IPS-NIHi7 (cell line): Measurements from ENCODE around the gene OR9Q2.
"Not testable (repeated sequence)": the region's sequence is repeated elsewhere in the genome, so short reads cannot be mapped to it uniquely, and the experiment has no call there.

ENCODE experiments used
- DNase-seq: peaks from one replicate; pipeline ENCODE4 v3.0.0; 2012; ENCODE audit warnings: mixed read lengths; ENCODE audit errors: extremely low spot score

The OR9Q2 gene, protein sequence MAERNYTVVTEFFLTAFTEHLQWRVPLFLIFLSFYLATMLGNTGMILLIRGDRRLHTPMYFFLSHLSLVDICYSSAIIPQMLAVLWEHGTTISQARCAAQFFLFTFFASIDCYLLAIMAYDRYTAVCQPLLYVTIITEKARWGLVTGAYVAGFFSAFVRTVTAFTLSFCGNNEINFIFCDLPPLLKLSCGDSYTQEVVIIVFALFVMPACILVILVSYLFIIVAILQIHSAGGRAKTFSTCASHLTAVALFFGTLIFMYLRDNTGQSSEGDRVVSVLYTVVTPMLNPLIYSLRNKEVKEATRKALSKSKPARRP

GRCh38 chr11:58188770-58189169 lies at the start of gene OR9Q2:
TSS of gene OR9Q2 (plus strand) at chr11:58189070. CDS start at chr11:58190491, 1,421 bp downstream.
- no peak for DNase-seq

DNA sequence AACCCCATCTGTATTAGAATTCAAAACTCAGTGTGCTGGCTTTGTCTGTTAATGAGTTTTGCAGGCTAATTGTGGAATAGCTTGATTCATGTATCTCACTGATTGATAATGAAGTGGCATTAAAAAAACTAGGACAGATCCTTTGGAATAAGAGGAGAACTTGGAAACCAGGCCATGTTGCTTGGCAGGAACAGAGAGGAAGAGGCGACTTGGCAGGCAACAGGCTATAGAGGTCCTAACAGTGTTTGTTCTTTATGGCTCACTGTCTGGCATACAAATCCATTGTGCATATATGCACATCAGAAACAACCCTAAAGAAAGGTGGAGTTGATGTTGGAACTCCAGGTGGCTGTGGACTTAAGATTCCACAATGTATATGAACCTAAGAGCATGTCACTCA lies 46.1 kb upstream of the OR9Q2 start:
- DNase-seq = no peak

GRCh38 chr11:58152781-58153180 lies 36.1 kb upstream of the OR9Q2 start:
- DNase-seq = no peak

DNA sequence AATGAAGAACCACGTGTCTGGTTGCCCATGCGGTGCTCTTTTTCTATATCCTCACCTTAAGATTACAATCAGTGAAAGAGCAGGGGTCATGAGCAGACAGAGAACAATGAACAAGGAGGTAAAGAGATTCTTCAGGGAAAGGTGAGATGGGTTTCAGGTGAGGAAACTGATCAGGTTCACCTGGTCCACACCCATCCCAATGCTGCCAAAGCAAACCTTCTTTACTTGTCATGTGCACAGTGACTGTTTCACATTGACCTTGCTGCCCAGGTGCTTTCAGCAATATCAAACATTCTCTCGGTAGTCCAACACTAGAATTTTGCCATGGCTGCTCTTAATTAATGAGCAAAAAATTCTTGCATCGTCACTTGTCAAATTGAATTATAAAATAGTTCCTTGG lies 24.5 kb upstream of the OR9Q2 start:
- DNase-seq = no peak

DNA sequence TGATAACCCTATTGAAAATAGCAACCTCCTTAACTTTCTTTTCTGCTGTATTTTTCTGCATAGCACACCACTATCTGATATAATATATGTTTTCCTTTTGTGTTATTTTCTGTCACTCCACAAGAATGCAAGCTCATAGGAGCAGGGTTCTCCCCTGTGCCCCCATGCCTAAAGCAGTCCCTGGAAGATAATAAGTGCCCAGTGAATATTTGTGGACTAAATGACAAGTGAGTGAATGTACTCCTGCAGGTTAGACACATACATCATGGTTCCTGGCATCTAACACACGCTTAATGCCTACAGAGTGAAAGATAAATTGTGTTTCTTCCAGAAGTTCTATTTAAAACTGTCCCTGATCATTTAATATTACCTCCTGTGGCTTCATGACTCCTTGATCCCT lies 23.9 kb upstream of the OR9Q2 start:
- no peak for DNase-seq

DNA sequence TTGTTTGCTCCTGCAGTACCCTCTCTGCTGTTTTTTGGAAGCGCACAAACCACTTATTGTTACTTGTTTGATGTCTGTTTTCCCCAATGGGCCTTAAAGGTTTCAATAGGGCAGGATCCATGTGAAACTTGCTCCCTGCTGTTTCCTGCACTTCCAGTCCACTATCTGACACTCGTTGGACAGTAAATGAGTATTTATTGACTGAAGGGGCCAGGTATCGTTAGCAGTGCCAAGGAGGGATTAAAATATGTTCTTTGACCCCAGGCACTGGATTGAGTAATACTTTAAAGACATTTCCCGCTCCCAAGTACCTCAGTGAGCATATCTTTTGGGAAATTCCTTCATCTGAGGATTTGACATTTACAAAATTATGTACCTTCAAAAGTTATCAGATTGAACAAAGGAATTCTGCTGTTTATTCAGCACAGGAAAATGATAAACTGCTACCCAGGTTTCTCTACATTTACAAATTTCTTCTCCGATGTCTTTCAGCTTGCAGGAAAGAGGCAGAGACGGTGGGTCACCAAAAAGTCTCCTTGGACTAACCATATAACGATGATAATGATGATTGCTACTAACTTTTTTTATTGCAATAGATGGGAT lies 23.3 kb upstream of the OR9Q2 start:
- DNase-seq = no peak

GRCh38 chr11:58177409-58178054 lies 11.3 kb upstream of the OR9Q2 start:
- DNase-seq = no peak

- no peak for DNase-seq
Measured at GRCh38 chr11:58178444-58178843, 10.4 kb upstream of the OR9Q2 start.

DNA sequence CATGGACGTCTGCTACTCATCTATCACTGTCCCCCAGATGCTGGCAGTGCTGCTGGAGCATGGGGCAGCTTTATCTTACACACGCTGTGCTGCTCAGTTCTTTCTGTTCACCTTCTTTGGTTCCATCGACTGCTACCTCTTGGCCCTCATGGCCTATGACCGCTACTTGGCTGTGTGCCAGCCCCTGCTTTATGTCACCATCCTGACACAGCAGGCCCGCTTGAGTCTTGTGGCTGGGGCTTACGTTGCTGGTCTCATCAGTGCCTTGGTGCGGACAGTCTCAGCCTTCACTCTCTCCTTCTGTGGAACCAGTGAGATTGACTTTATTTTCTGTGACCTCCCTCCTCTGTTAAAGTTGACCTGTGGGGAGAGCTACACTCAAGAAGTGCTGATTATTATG lies 9.2 kb upstream of the OR9Q2 start:
- no peak for DNase-seq

- DNase-seq = no peak
Measured at GRCh38 chr11:58186938-58187337, 1.9 kb upstream of the OR9Q2 start.

GRCh38 chr11:58192229-58192628 lies 3.4 kb downstream of the OR9Q2 start:
- no peak for DNase-seq

DNA sequence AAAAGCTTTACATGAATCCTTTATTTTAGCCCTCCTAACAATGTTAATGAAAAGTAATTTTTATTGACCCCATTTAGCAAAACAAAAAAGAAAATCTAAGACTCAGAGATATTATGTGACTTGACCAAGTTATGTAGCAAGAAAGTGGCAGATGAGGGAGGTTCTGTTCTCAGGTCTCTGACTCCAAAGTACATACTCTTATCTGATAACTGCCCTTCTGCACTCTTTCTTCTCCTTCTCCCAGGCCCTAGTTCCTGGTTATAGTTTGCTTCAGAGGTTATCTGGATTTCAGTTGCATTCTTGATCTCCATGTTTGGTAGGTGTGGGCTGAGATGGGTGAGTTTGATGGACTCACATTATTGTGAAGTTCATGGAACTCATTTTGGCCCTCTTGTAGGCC lies 4.5 kb downstream of the OR9Q2 start:
- no peak for DNase-seq

DNA sequence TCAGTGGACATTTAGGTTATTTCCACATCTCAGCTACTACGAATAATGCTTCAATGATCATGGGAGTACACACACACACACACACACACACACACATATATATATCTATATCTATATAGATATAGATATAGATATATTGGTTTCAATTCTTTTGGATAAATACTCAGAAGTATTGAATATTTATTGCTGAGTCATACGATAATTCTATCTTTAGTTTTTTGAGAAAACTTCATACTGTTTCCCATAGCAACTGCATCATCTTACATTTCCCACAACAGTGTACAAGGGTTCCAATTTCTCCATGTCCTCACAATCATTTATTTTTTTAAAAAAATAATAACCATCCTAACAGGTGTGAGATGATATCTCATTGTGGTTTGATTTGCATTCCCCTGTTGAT lies 7.1 kb downstream of the OR9Q2 start:
- no peak for DNase-seq

- no peak for DNase-seq
Measured at GRCh38 chr11:58199271-58199670, 10.4 kb downstream of the OR9Q2 start.

- no peak for DNase-seq
Measured at GRCh38 chr11:58204042-58204441, 15.2 kb downstream of the OR9Q2 start, which contains the start of gene OR1S2. TSS of gene OR1S2 (minus strand) at chr11:58204142. CDS start at chr11:58204142, 0 bp downstream.

DNA sequence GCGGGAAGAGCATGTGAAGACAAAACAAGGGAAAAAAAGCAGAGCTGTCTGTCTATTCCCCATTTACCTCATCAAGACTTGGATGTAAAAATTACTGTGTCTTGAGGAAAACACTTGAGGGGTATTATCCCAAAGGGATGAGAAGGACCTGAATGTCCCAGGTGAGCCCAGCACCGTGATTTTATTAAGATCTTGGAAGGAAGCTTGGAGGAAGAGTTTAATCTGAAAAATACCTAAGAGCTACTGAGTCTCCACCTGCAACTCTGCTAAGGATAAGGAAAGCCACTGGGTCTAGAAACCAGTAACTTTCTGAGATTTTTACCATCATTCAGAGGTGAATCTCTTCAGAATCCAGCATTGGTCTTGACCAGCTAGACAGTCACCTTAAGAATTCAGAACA lies 23.6 kb downstream of the OR9Q2 start, which contains the start of gene OR1S1:
OR1S1 (plus strand) TSS at position 301 of the 400 bp plus-strand sequence.
- not testable (repeated sequence) for DNase-seq

DNA sequence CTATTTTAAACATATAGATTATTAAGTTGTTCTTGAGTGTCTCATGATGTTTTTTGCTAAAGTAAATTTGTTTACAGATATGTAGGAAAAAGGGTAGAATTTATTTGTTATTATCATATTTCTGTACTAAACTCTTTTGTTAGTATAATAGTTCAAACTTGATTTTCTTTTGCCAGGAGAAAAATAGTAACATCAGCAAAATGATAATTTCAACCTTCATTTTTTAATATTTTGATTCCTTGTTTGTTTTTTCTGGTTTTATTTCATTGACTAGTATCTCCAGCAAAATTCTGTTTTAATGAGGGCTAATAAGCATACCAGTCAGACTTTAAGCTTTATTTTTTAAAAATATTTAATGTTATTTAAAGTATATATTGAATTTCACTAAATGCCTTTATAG lies 27.6 kb downstream of the OR9Q2 start:
- no peak for DNase-seq

DNA sequence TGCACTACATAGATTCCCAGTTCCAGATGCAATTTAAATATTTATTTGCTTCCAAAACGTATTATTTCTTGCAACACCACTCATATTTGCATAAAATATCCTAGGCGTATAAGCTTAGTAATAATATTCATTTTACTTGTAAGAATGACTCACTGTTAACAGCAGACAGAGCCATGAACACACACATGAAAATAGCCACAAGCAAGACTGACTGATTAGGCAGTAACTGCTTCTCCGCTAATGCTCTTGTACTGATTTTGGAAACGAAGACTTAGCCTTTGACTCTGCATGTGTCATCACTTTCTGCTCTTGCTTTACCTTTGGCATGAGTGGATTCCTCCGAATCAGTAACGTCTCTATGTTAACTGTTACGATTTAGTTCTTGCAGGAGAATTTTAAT lies 33.9 kb downstream of the OR9Q2 start:
- no peak for DNase-seq

DNA sequence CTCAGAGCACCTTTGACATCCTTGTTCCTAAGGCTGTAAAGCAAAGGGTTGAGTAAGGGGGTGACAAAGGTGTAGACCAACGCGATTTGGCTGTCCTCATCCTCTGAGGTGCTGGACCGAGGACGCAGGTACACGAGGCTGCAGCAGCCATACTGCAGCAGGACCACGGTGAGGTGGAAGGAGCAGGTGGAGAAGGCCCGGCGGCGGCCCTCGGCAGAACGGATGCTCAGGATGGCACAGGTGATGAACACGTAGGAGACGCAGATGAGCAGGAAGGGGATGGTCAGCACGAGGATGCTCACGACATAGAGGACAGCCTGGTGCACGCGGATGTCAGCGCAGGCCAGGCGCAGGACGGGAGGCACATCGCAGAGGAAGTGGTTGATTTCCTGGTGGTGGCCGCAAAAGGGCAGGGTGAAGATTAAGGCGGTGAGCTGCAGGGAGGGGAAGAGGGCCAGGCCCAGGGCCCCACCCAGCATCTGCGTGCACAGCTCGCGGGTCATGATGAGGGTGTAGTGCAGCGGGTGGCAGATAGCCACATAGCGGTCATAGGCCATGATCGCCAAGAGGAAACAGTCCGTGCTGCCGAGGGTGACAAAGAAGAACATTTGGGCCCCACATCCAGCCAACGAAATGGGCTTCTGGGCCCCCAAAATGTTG lies 39.2 kb downstream of the OR9Q2 start:
- DNase-seq = no peak
